HEK293T (cell line): ENCODE data around the gene SSNA1.

Source experiments
- ARNT ChIP-seq: fragments of 450-650 bp; IDR thresholded peaks from 2 replicates; pipeline ENCODE4 v1.6.1; 2017; ENCODE audit warnings: mild to moderate bottlenecking
- BHLHE40 ChIP-seq: fragments of 450-650 bp; IDR thresholded peaks from 2 replicates; pipeline ENCODE4 v1.6.1; 2016; ENCODE audit warnings: mild to moderate bottlenecking, moderate library complexity, borderline replicate concordance
- CTBP1 ChIP-seq: fragments of 450-650 bp; IDR thresholded peaks from 2 replicates; pipeline ENCODE4 v1.6.1; 2016; ENCODE audit warnings: borderline replicate concordance
- ELF4 ChIP-seq: fragments of 450-650 bp; IDR thresholded peaks from 2 replicates; pipeline ENCODE4 v1.6.1; 2017; ENCODE audit warnings: antibody characterized with exemption
- FOXA1 ChIP-seq: fragments of 450-650 bp; IDR thresholded peaks from 2 replicates; pipeline ENCODE4 v1.6.1; 2016; ENCODE audit warnings: mild to moderate bottlenecking
- FOXK2 ChIP-seq: fragments of 450-650 bp; IDR thresholded peaks from 2 replicates; pipeline ENCODE4 v1.6.1; 2016; ENCODE audit warnings: mild to moderate bottlenecking
- FOXM1 ChIP-seq: fragments of 450-650 bp; IDR thresholded peaks from 2 replicates; pipeline ENCODE4 v1.6.1; 2017; ENCODE audit warnings: mild to moderate bottlenecking, borderline replicate concordance
- HDGF ChIP-seq: fragments of 450-650 bp; IDR thresholded peaks from 2 replicates; pipeline ENCODE4 v1.6.1; 2017; ENCODE audit warnings: antibody characterized with exemption, borderline replicate concordance
- PKNOX1 ChIP-seq: fragments of 450-650 bp; IDR thresholded peaks from 2 replicates; pipeline ENCODE4 v1.6.1; 2016
- SP1 ChIP-seq: fragments of 450-650 bp; IDR thresholded peaks from 2 replicates; pipeline ENCODE4 v1.6.1; 2017
- SUZ12 ChIP-seq: fragments of 450-650 bp; IDR thresholded peaks from 2 replicates; pipeline ENCODE4 v1.6.1; 2016; ENCODE audit warnings: mild to moderate bottlenecking
- TARDBP ChIP-seq: fragments of 450-650 bp; IDR thresholded peaks from 2 replicates; pipeline ENCODE4 v1.6.1; 2016

- TF ChIP-seq FOXM1 (no peak), FOXK2 (no peak), ELF4 (no peak), SP1 (no peak), CTBP1 (no peak), ARNT (no peak), FOXA1 (no peak), PKNOX1 (no peak), BHLHE40 (no peak), TARDBP (no peak), HDGF (no peak), SUZ12 (no peak)
Observed at GRCh38 chr9:137221095-137221505, 32.6 kb downstream of the SSNA1 start.
